ENCODE measurements around the gene ITGAL. TPM values are rescaled to one million over a fixed set of nuclear protein-coding genes. Genes with fewer than 3 reads are reported as not detected.

Gene ITGAL
- total RNA-seq, 2 donors from 2014 or later, result 319 to 344 TPM

GRCh38 chr16:30493941-30494488 is 21.5 kb downstream of the ITGAL start:
- Mint-ChIP-seq H3K36me3 (ENCODE audit: low read depth) (peaks cover 92% of the 10 kb centered on the region), H3K27me3 (no peaks in the 10 kb centered on the region), H3K27ac (peak overlapping the region; percentile 17), H3K4me3 (no peak overlapping the region), H3K4me1 (peaks cover 13% of the 10 kb centered on the region), H3K9me3 (no peaks in the 10 kb centered on the region)
- ATAC-seq (replicated peaks), result no peak

- peaks cover 92% of the 10 kb centered on the region for H3K36me3 Mint-ChIP-seq (ENCODE audit: low read depth)
Observed at GRCh38 chr16:30494709-30495108, 22.2 kb downstream of the ITGAL start.

DNA sequence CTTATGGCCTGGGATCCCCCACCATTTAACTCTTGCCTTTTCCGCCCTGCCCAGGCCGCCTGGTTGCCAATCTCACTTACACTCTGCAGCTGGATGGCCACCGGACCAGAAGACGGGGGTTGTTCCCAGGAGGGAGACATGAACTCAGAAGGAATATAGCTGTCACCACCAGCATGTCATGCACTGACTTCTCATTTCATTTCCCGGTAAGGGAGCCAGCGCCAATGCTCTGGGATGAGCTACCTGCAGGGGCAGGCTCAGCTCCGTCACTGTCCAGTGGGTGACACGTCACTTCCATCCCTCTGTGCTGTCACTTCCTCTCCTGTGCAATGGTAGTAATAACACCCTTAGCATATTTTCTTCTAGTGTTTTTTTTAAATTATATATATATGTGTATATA is 26.7 kb downstream of the ITGAL start:
- H3K27me3 Mint-ChIP-seq, result no peaks in the 10 kb centered on the region
- peaks cover 84% of the 10 kb centered on the region for H3K36me3 Mint-ChIP-seq (ENCODE audit: low read depth)
- peak; percentile 21 for ATAC-seq (replicated peaks)
- no peak overlapping the region for H3K4me3 Mint-ChIP-seq
- H3K9me3 Mint-ChIP-seq, result no peaks in the 10 kb centered on the region
- H3K4me1 Mint-ChIP-seq, result peaks cover 5% of the 10 kb centered on the region
- H3K27ac Mint-ChIP-seq, result no peak overlapping the region

More at GRCh38 chr16:30494709-30495108, 22.2 kb downstream of the ITGAL start:
- peaks cover 13% of the 10 kb centered on the region for H3K4me1 Mint-ChIP-seq
- no peak for ATAC-seq (replicated peaks)
- no peaks in the 10 kb centered on the region for H3K9me3 Mint-ChIP-seq
- H3K27ac Mint-ChIP-seq, result peak overlapping the region; percentile 17
- H3K4me3 Mint-ChIP-seq, result no peak overlapping the region
- H3K27me3 Mint-ChIP-seq, result no peaks in the 10 kb centered on the region

- peak overlapping the region; percentile 82 for H3K27ac Mint-ChIP-seq
- peaks cover 86% of the 10 kb centered on the region for H3K36me3 Mint-ChIP-seq (ENCODE audit: low read depth)
- H3K27me3 Mint-ChIP-seq, result no peaks in the 10 kb centered on the region
- H3K4me1 Mint-ChIP-seq, result peaks cover 5% of the 10 kb centered on the region
- no peak overlapping the region for H3K4me3 Mint-ChIP-seq
- no peak for ATAC-seq (replicated peaks)
- H3K9me3 Mint-ChIP-seq, result no peaks in the 10 kb centered on the region
Observed at GRCh38 chr16:30503403-30504296, 31.1 kb downstream of the ITGAL start.

DNA sequence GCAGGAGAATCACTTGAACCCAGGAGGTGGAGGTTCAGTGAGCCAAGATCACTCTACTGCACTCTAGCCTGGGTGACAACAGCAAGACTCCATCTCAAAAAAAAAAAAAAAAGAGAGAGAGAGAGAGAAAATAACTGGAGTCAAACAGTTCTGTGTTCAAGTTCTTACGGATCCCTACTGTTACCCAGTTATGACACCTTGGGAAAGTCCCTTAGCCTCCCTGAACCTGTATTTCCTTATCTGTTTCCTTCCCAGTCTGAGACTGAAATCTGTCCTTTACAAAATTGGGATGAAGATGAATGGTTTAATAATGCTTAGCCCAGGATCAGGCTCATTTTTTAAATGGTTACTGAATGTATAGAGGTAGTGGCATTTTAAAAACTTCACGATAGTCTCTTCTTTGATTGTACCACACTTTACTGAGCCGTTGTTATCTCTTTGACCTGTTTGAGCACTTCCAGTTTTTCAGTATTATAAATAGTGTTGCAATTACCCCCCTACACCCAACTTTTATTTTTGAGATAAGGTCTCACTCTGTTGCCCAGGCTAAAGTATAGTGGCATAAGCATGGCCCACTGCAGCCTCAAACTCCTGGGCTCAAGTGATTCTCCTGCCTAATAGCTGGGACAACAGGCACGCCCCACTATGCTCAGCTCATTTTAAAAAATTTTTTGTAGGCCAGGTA is 36.7 kb downstream of the ITGAL start:
- H3K4me1 Mint-ChIP-seq, result no peaks in the 10 kb centered on the region
- H3K27ac Mint-ChIP-seq, result peak overlapping the region; percentile 36
- H3K4me3 Mint-ChIP-seq, result no peak overlapping the region
- H3K36me3 Mint-ChIP-seq (ENCODE audit: low read depth), result peaks cover 98% of the 10 kb centered on the region
- ATAC-seq (replicated peaks), result no peak
- H3K27me3 Mint-ChIP-seq, result no peaks in the 10 kb centered on the region
- no peaks in the 10 kb centered on the region for H3K9me3 Mint-ChIP-seq

- ATAC-seq (replicated peaks), result no peak
- no peak overlapping the region for H3K4me3 Mint-ChIP-seq
- H3K36me3 Mint-ChIP-seq (ENCODE audit: low read depth), result peaks cover 98% of the 10 kb centered on the region
- H3K27ac Mint-ChIP-seq, result peak overlapping the region; percentile 73
- H3K4me1 Mint-ChIP-seq, result peaks cover 3% of the 10 kb centered on the region
- no peaks in the 10 kb centered on the region for H3K9me3 Mint-ChIP-seq
- no peaks in the 10 kb centered on the region for H3K27me3 Mint-ChIP-seq
Observed at GRCh38 chr16:30510376-30510938, 37.9 kb downstream of the ITGAL start.

DNA sequence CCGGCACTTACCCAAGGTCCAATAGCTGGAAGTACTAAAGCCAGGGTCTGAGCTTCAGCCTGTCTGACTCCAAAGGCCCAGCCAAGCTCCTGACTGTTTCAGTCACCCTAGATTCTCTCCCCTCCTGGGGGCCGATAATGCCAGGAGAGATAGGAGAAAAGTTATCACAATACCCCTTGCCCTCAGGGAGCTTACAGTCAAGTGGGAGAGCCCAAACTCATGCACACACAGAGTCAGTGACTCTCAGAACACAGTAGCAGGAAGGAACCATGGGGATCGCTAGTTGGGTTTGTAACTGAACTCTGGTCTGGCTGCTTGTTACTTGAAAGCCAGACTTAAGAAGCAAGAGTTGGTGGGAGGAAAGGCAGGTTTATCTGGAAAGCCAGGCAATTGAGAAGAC is 39.0 kb downstream of the ITGAL start:
- peaks cover 98% of the 10 kb centered on the region for H3K36me3 Mint-ChIP-seq (ENCODE audit: low read depth)
- H3K9me3 Mint-ChIP-seq, result no peaks in the 10 kb centered on the region
- H3K27ac Mint-ChIP-seq, result peak overlapping the region; percentile 73
- ATAC-seq (replicated peaks), result no peak
- no peak overlapping the region for H3K4me3 Mint-ChIP-seq
- H3K4me1 Mint-ChIP-seq, result peaks cover 5% of the 10 kb centered on the region
- H3K27me3 Mint-ChIP-seq, result no peaks in the 10 kb centered on the region

- no peaks in the 10 kb centered on the region for H3K27me3 Mint-ChIP-seq
- no peak for ATAC-seq (replicated peaks)
- H3K4me3 Mint-ChIP-seq, result no peak overlapping the region
- peaks cover 5% of the 10 kb centered on the region for H3K4me1 Mint-ChIP-seq
- no peaks in the 10 kb centered on the region for H3K9me3 Mint-ChIP-seq
- peak overlapping the region; percentile 29 for H3K27ac Mint-ChIP-seq
- H3K36me3 Mint-ChIP-seq (ENCODE audit: low read depth), result peaks cover 99% of the 10 kb centered on the region
Observed at GRCh38 chr16:30515275-30515674, 42.7 kb downstream of the ITGAL start.

DNA sequence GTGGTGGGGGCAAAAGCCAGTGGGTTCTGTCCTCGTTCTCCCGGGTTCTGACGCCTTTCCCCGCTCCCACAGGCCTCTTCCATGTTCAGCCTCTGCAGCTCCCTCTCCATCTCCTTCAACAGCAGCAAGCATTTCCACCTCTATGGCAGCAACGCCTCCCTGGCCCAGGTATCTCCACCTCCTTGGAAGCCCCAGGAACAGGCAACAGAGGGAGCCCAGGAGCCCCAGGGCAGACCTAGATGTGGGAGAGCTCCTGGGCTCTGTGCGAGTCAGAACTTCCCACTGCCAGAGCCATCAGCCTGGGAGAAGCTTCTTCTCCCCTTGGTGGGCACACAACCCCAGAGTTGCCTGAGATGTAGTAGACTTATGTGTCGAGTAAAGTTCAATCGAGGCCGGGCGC is 46.0 kb downstream of the ITGAL start:
- H3K9me3 Mint-ChIP-seq, result no peaks in the 10 kb centered on the region
- no peak overlapping the region for H3K4me3 Mint-ChIP-seq
- H3K27ac Mint-ChIP-seq, result no peak overlapping the region
- H3K27me3 Mint-ChIP-seq, result no peaks in the 10 kb centered on the region
- ATAC-seq (replicated peaks), result no peak
- peaks cover 87% of the 10 kb centered on the region for H3K36me3 Mint-ChIP-seq (ENCODE audit: low read depth)
- peaks cover 9% of the 10 kb centered on the region for H3K4me1 Mint-ChIP-seq

DNA sequence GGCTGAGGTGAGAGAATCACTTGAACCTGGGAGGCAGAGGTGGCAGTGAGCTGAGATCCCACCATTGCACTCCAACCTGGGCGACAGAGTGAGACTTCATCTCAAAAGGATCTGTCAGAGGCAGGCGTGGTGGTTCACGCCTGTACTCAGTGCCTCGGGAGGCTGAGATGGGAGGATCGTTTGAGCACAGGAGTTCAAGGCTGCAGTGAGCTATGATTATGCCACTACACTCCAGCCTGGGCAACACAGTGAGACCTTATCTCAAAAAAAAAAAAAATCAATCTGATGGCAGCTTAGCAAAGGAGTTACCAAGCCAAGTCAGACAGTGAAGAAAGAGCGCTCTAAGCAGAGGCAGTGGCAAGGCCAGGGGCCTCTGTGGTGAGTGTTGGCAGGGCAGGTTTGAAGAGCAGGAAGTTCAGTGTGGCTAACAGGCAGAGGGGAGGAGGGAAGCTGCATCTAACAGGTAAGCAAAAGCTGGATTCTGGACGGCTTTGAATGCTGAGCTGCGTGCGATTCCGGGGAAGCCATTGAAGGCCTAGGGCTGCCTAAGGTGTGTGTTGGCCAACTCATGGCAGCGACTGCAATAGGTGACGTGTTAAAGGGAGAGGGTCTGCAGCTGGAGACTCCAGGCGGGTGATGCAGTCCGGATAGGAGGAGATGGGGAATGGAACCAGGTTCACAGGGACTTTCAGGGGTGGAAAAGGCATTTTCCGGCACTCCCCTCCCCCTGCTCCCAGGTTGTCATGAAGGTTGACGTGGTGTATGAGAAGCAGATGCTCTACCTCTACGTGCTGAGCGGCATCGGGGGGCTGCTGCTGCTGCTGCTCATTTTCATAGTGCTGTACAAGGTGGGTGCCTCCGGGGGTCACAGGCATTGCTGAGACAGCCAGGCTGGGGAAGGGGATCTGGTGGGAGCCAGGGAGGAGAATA is 46.8 kb downstream of the ITGAL start:
- Mint-ChIP-seq H3K27ac (peak overlapping the region; percentile 72), H3K4me3 (no peak overlapping the region), H3K4me1 (peaks cover 9% of the 10 kb centered on the region), H3K27me3 (no peaks in the 10 kb centered on the region), H3K36me3 (ENCODE audit: low read depth) (peaks cover 80% of the 10 kb centered on the region), H3K9me3 (no peaks in the 10 kb centered on the region)
- ATAC-seq (replicated peaks), result no peak

DNA sequence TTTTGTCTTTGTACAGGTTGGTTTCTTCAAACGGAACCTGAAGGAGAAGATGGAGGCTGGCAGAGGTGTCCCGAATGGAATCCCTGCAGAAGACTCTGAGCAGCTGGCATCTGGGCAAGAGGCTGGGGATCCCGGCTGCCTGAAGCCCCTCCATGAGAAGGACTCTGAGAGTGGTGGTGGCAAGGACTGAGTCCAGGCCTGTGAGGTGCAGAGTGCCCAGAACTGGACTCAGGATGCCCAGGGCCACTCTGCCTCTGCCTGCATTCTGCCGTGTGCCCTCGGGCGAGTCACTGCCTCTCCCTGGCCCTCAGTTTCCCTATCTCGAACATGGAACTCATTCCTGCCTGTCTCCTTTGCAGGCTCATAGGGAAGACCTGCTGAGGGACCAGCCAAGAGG is 48.9 kb downstream of the ITGAL start:
- Mint-ChIP-seq H3K27ac (peak overlapping the region; percentile 13), H3K9me3 (no peaks in the 10 kb centered on the region), H3K4me1 (peaks cover 4% of the 10 kb centered on the region), H3K36me3 (ENCODE audit: low read depth) (peaks cover 59% of the 10 kb centered on the region), H3K27me3 (no peaks in the 10 kb centered on the region), H3K4me3 (no peak overlapping the region)
- no peak for ATAC-seq (replicated peaks)

GRCh38 chr16:30521873-30522641 is 49.5 kb downstream of the ITGAL start:
- ATAC-seq (replicated peaks), result no peak
- H3K4me3 Mint-ChIP-seq, result no peak overlapping the region

More at GRCh38 chr16:30521873-30522641, 49.5 kb downstream of the ITGAL start:
- peak overlapping the region; percentile 13 for H3K27ac Mint-ChIP-seq
- no peaks in the 10 kb centered on the region for H3K9me3 Mint-ChIP-seq
- no peaks in the 10 kb centered on the region for H3K27me3 Mint-ChIP-seq
- H3K36me3 Mint-ChIP-seq (ENCODE audit: low read depth), result peaks cover 53% of the 10 kb centered on the region
- H3K4me1 Mint-ChIP-seq, result peaks cover 4% of the 10 kb centered on the region

Measured in activated T-helper 17 cell treated with anti-CD3 and anti-CD28 coated beads, Interleukin-2, amount 50 U/mL, for 72 hours (primary cell).